ENCODE data around the gene TBX21. TPM values are rescaled to one million over a fixed set of nuclear protein-coding genes. Genes with fewer than 3 reads are reported as not detected.

Gene TBX21
- total and polyA plus RNA-seq, 7 donors: under 0.01 to 1.2 (median 0.36) TPM; not detected in 2

DNA sequence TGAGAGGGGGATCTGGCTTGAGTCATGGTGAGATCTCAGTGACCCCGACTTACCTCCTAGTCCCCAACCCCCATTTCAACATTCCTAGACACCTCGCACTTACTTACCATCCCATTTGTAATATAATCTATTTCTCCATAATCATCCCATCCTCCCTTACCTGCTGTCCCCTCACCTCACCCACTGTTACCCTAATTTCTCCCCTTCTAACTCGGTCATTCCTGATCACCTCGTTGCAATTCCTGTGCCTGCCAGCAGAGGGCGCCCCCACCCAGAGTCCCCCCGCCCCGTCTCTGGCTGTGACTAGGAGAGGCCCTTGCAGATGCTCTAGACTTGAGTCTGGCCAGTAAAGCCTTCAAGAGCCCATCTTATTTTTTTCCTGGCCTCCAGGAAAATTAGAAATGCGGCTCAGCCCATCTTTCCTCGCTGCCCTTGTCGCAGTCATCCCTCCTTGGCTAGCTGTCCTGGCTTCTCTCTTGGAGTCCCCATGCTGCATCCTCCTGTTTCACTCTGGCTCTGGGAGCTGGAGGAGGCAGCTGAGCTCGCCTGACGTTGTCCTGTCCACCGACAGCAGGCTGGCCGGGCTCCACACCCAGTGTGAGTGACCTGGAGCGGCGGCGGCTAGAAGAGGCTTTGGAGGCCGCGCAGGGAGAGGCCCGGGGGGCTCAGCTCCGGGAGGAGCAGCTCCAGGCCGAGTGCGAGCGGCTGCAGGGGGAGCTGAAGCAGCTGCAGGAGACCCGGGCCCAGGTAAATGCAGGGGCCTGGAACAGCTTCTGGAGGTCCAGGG lies 34.1 kb upstream of the TBX21 start:
- TF ChIP-seq EP300 (IDR thresholded peaks at IDR 0.05) (no peak), POLR2AphosphoS5 (IDR thresholded peaks at IDR 0.05) (no peak), POLR2A (IDR thresholded peaks at IDR 0.05) (no peak), CTCF (IDR thresholded peaks at IDR 0.05) (peak; percentile 68 to 96 (median 80))
- H3K4me3 ChIP-seq: no peak overlapping the region
- H3K36me3 ChIP-seq: peaks cover 3 to 28% (median 5%) of the 10 kb centered on the region in 4 donors
- H3K4me1 ChIP-seq: peaks cover 0 to 16% (median 11%) of the 10 kb centered on the region in 4 donors
- H3K27me3 ChIP-seq: no peaks in the 10 kb centered on the region
- H3K9me3 ChIP-seq: no peaks in the 10 kb centered on the region
- peak; percentile 74 for DNase-seq
- intact Hi-C loops (cut with DNase I): loop anchor here (5.0 kb wide), 2 partner anchors 47 to 93 kb away; no protein-coding TSS in a partner anchor
- H3K27ac ChIP-seq: no peak overlapping the region
- WGBS, 2 donors: 63 to 66% methylated on average over 25 of the region's 25 CpGs

- no peak overlapping the region for H3K27ac ChIP-seq
- H3K4me3 ChIP-seq: no peak overlapping the region
- no peak for DNase-seq
- WGBS, 2 donors: 94 to 98% methylated on average over 4 of the region's 4 CpGs
- H3K4me1 ChIP-seq: peaks cover 0 to 16% (median 11%) of the 10 kb centered on the region in 4 donors
- peaks cover 3 to 28% (median 5%) of the 10 kb centered on the region in 4 donors for H3K36me3 ChIP-seq
- no peaks in the 10 kb centered on the region for H3K27me3 ChIP-seq
- H3K9me3 ChIP-seq: no peaks in the 10 kb centered on the region
- intact Hi-C loops (cut with DNase I): loop anchor here (5.0 kb wide), 2 partner anchors 47 to 93 kb away; no protein-coding TSS in a partner anchor
- TF ChIP-seq CTCF (IDR thresholded peaks at IDR 0.05): no peak
- TF ChIP-seq EP300 (IDR thresholded peaks at IDR 0.05): no peak
- no peak for TF ChIP-seq POLR2A (IDR thresholded peaks at IDR 0.05)
- no peak for TF ChIP-seq POLR2AphosphoS5 (IDR thresholded peaks at IDR 0.05)
Observed at GRCh38 chr17:47699536-47699840, 33.5 kb upstream of the TBX21 start.

DNA sequence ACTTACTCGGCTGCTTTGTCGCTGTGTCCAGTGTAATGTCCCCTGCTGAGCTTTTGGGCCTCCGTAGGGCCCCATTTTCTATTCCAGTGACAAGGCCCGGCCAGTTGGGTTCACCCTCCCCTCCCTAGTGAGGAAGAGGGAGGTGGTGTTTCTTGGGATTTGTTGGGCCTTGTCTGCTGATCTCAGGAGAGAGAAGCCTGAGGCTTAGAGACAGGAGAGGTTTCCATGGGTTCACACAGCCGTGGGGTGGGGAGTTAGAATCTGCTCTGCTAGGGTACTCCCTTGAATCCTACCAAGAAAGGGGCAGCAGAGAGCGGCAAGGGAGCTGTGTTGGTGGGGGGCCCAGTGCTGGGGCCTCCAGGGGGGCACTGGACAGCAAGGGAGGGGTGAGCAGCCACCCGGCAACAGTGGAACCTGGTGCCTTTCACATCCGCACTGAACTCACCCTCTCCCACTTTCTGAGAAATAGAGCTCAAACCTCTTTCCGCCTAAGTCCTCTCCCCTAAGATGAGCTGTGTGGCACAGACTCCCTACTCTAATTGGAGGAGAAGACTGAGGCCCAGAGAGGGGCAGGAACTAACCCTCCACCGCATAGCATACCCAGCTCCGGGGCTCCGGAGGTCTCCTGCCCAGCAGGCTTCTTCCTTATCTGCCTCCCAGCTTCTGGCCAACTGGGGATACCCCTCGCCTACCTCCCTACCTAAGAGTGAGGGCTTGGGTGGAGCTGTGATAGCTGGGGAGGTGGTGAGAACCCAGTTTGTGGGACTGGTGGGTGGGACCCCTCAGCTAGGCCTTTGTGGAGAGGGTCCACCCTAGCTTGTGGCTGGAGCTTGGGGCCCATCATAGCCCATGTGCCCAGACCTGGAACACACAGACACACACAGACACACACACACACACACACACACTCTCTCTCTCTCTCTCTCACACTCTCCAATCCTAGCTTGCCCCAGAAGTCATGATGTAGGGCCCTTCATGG lies 32.3 kb upstream of the TBX21 start:
- 86 to 90% methylated on average over 13 of the region's 13 CpGs for WGBS, 2 donors
- intact Hi-C loops (cut with DNase I): no loop called here
- peaks cover 3 to 28% (median 5%) of the 10 kb centered on the region in 4 donors for H3K36me3 ChIP-seq
- TF ChIP-seq POLR2A (IDR thresholded peaks at IDR 0.05) (no peak), POLR2AphosphoS5 (IDR thresholded peaks at IDR 0.05) (no peak), CTCF (IDR thresholded peaks at IDR 0.05) (no peak), EP300 (IDR thresholded peaks at IDR 0.05) (no peak)
- no peaks in the 10 kb centered on the region for H3K27me3 ChIP-seq
- no peak overlapping the region for H3K4me3 ChIP-seq
- no peak overlapping the region for H3K27ac ChIP-seq
- H3K9me3 ChIP-seq: no peaks in the 10 kb centered on the region
- H3K4me1 ChIP-seq: peaks cover 0 to 10% (median 3%) of the 10 kb centered on the region in 4 donors
- DNase-seq: no peak

DNA sequence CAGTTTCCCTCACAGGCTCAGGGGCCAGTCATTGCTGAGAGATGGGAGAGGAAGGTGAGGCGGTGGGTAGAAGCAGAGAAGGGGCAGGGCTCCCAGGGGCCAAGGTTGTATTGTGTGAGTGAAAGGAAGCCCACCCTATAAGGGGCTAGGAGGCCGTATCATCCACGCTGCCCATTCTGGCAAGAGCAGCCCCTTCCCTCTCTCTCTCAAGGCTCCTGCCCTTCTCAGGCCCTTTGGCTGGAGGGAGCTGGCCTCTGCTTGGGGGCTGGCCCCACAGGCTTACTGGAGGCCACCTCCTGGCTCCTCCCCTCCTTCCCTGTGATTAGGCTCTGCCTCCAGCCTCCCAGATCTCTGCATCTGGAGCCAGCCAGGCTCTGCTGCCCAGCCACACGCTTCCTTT lies 31.4 kb upstream of the TBX21 start:
- no peak overlapping the region for H3K27ac ChIP-seq
- intact Hi-C loops (cut with DNase I): no loop called here
- WGBS, 2 donors: 88 to 90% methylated on average over 4 of the region's 4 CpGs
- peaks cover 3 to 28% (median 5%) of the 10 kb centered on the region in 4 donors for H3K36me3 ChIP-seq
- H3K27me3 ChIP-seq: no peaks in the 10 kb centered on the region
- no peak for DNase-seq
- H3K4me1 ChIP-seq: peaks cover 0 to 15% (median 7%) of the 10 kb centered on the region in 4 donors
- H3K9me3 ChIP-seq: no peaks in the 10 kb centered on the region
- TF ChIP-seq CTCF (IDR thresholded peaks at IDR 0.05) (no peak), POLR2A (IDR thresholded peaks at IDR 0.05) (no peak), EP300 (IDR thresholded peaks at IDR 0.05) (no peak), POLR2AphosphoS5 (IDR thresholded peaks at IDR 0.05) (no peak)
- no peak overlapping the region for H3K4me3 ChIP-seq

All from sigmoid colon (tissue), 7 donors.